Measurements from ENCODE around the gene GRID1.

DNA sequence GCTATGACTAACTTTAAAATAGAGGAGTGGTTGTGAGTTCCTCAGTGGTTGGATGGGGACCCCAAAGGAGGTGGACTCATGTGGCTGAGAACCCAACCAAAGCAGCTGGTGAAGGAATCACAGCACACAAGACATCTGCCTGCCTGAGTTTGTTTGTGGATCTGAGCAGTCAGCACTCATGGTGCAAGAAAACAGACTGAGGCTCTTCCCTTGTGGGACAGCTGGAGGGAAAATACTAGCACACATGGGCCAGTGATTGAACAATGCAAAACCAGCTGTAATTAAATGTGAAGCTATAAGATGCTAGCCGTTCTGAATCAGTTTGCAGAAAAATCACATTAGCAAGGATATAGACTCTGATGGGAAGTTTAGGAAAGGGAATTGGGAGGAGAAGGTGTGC lies 707.3 kb downstream of the GRID1 start:
- no peak for TF ChIP-seq POLR2A (IDR thresholded peaks at IDR 0.05)
- TF ChIP-seq, protein P1, sequence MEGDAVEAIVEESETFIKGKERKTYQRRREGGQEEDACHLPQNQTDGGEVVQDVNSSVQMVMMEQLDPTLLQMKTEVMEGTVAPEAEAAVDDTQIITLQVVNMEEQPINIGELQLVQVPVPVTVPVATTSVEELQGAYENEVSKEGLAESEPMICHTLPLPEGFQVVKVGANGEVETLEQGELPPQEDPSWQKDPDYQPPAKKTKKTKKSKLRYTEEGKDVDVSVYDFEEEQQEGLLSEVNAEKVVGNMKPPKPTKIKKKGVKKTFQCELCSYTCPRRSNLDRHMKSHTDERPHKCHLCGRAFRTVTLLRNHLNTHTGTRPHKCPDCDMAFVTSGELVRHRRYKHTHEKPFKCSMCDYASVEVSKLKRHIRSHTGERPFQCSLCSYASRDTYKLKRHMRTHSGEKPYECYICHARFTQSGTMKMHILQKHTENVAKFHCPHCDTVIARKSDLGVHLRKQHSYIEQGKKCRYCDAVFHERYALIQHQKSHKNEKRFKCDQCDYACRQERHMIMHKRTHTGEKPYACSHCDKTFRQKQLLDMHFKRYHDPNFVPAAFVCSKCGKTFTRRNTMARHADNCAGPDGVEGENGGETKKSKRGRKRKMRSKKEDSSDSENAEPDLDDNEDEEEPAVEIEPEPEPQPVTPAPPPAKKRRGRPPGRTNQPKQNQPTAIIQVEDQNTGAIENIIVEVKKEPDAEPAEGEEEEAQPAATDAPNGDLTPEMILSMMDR (IDR thresholded peaks at IDR 0.05), result no peak
